ENCODE results near the gene UBE2E2. TPM values are rescaled to one million over a fixed set of nuclear protein-coding genes. Genes with fewer than 3 reads are reported as not detected.

UBE2E2 gene
- total RNA-seq, 1 donor from 2014 or later = 89.8 TPM

DNA sequence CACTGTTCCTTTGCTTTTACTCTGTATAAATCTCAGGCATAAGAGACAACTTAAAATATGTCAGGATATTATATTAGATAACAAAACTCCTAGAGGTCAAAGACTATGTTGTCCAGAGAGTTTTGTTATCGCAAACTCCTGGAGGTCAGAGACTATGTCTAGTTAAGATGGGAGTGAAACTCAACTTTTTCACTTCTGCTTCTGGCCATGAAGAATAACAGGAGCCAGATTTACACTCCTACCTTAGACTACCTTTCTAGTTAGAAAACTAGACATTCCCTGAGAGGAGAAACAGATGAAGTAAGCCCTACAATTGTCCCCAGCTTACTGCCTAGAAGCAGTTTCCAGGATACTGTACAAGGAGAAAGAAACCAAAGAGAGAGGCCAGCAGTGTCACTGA lies 347.3 kb downstream of the UBE2E2 start:
- TF ChIP-seq EZH2phosphoT487 (IDR thresholded peaks at IDR 0.05) (no peak), EZH2 (IDR thresholded peaks at IDR 0.05) (no peak)
- TF ChIP-seq, protein P1, sequence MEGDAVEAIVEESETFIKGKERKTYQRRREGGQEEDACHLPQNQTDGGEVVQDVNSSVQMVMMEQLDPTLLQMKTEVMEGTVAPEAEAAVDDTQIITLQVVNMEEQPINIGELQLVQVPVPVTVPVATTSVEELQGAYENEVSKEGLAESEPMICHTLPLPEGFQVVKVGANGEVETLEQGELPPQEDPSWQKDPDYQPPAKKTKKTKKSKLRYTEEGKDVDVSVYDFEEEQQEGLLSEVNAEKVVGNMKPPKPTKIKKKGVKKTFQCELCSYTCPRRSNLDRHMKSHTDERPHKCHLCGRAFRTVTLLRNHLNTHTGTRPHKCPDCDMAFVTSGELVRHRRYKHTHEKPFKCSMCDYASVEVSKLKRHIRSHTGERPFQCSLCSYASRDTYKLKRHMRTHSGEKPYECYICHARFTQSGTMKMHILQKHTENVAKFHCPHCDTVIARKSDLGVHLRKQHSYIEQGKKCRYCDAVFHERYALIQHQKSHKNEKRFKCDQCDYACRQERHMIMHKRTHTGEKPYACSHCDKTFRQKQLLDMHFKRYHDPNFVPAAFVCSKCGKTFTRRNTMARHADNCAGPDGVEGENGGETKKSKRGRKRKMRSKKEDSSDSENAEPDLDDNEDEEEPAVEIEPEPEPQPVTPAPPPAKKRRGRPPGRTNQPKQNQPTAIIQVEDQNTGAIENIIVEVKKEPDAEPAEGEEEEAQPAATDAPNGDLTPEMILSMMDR (IDR thresholded peaks at IDR 0.05) = no peak
- peaks cover 18% of the 10 kb centered on the region for H3K4me1 Mint-ChIP-seq
- no peak overlapping the region for H3K4me3 Mint-ChIP-seq
- H3K27me3 ChIP-seq = no peaks in the 10 kb centered on the region
- DNase-seq (ENCODE audit: low spot score) = no peak
- H3K9me3 Mint-ChIP-seq = no peaks in the 10 kb centered on the region
- no peak overlapping the region for H2AFZ ChIP-seq (replicated peaks)
- no peak overlapping the region for H3K9ac ChIP-seq
- peaks cover 27% of the 10 kb centered on the region for H3K4me1 ChIP-seq
- no peaks in the 10 kb centered on the region for H3K36me3 Mint-ChIP-seq
- H3K9me3 ChIP-seq (ENCODE audit: low read depth) = no peaks in the 10 kb centered on the region
- H4K20me1 ChIP-seq (ENCODE audit: low read depth) = no peaks in the 10 kb centered on the region
- H3K4me3 ChIP-seq = no peak overlapping the region
- no peaks in the 10 kb centered on the region for H3K79me2 ChIP-seq (ENCODE audit: low read depth)
- no peak overlapping the region for H3K4me2 ChIP-seq
- H3K27ac Mint-ChIP-seq = no peak overlapping the region
- peaks cover 9% of the 10 kb centered on the region for H3F3A ChIP-seq (ENCODE audit: low read depth)
- H3K27me3 Mint-ChIP-seq (ENCODE audit: insufficient read depth, low read depth) = no peaks in the 10 kb centered on the region
- no peak overlapping the region for H3K27ac ChIP-seq
- H3K36me3 ChIP-seq = no peaks in the 10 kb centered on the region

- peaks cover 27% of the 10 kb centered on the region for H3K4me1 ChIP-seq
- Mint-ChIP-seq H3K4me3 (no peak overlapping the region), H3K4me1 (peaks cover 14% of the 10 kb centered on the region), H3K9me3 (no peaks in the 10 kb centered on the region), H3K27ac (no peak overlapping the region), H3K27me3 (ENCODE audit: insufficient read depth, low read depth) (no peaks in the 10 kb centered on the region), H3K36me3 (no peaks in the 10 kb centered on the region)
- no peak overlapping the region for H2AFZ ChIP-seq (replicated peaks)
- H3K9ac ChIP-seq = no peak overlapping the region
- no peak overlapping the region for H3K27ac ChIP-seq
- DNase-seq (ENCODE audit: low spot score) = no peak
- peaks cover 9% of the 10 kb centered on the region for H3F3A ChIP-seq (ENCODE audit: low read depth)
- no peaks in the 10 kb centered on the region for H3K79me2 ChIP-seq (ENCODE audit: low read depth)
- no peaks in the 10 kb centered on the region for H4K20me1 ChIP-seq (ENCODE audit: low read depth)
- no peaks in the 10 kb centered on the region for H3K27me3 ChIP-seq
- H3K4me2 ChIP-seq = no peak overlapping the region
- TF ChIP-seq EZH2phosphoT487 (IDR thresholded peaks at IDR 0.05) = no peak
- H3K9me3 ChIP-seq (ENCODE audit: low read depth) = no peaks in the 10 kb centered on the region
- no peaks in the 10 kb centered on the region for H3K36me3 ChIP-seq
- H3K4me3 ChIP-seq = no peak overlapping the region
Measured at GRCh38 chr3:23552506-23552905, 349.4 kb downstream of the UBE2E2 start.

DNA sequence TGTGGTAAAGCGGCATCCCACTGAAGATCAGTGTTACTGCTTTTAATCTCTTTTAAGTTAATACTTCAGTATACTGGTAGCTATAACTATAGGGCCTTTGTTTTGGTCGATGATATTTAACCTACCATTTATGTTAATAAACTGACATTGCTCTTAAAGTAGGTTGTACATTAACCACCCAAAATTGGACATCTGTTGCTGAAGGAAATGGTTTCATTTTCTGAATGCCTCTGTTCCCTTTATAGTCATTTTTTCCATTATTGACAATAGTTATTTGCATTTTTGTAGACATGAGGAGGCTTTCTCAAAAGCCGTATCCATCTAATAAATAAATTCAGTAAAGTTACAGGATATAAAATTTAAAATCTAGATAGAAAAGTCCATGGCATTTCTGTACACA lies 350.2 kb downstream of the UBE2E2 start:
- peaks cover 9% of the 10 kb centered on the region for H3F3A ChIP-seq (ENCODE audit: low read depth)
- Mint-ChIP-seq H3K4me1 (peaks cover 6% of the 10 kb centered on the region), H3K36me3 (peaks cover 2% of the 10 kb centered on the region), H3K27ac (no peak overlapping the region), H3K4me3 (no peak overlapping the region), H3K27me3 (ENCODE audit: insufficient read depth, low read depth) (no peaks in the 10 kb centered on the region), H3K9me3 (no peaks in the 10 kb centered on the region)
- H3K4me2 ChIP-seq = no peak overlapping the region
- H3K4me1 ChIP-seq = peaks cover 27% of the 10 kb centered on the region
- no peaks in the 10 kb centered on the region for H3K27me3 ChIP-seq
- no peak overlapping the region for H3K9ac ChIP-seq
- H3K4me3 ChIP-seq = no peak overlapping the region
- no peak overlapping the region for H2AFZ ChIP-seq (replicated peaks)
- no peaks in the 10 kb centered on the region for H4K20me1 ChIP-seq (ENCODE audit: low read depth)
- H3K27ac ChIP-seq = no peak overlapping the region
- H3K36me3 ChIP-seq = no peaks in the 10 kb centered on the region
- no peak for DNase-seq (ENCODE audit: low spot score)
- TF ChIP-seq EZH2phosphoT487 (IDR thresholded peaks at IDR 0.05) = no peak
- TF ChIP-seq, protein P1 (IDR thresholded peaks at IDR 0.05) = no peak
- TF ChIP-seq EZH2 (IDR thresholded peaks at IDR 0.05) = no peak
- H3K9me3 ChIP-seq (ENCODE audit: low read depth) = no peaks in the 10 kb centered on the region
- no peaks in the 10 kb centered on the region for H3K79me2 ChIP-seq (ENCODE audit: low read depth)

GRCh38 chr3:23565041-23565775 lies 362.1 kb downstream of the UBE2E2 start:
- no peak overlapping the region for H2AFZ ChIP-seq (replicated peaks)
- TF ChIP-seq EZH2phosphoT487 (IDR thresholded peaks at IDR 0.05) = no peak
- TF ChIP-seq EZH2 (IDR thresholded peaks at IDR 0.05) = no peak
- TF ChIP-seq, protein P1 (IDR thresholded peaks at IDR 0.05) = no peak
- H3F3A ChIP-seq (ENCODE audit: low read depth) = peaks cover 25% of the 10 kb centered on the region
- H3K9me3 Mint-ChIP-seq = peaks cover 3% of the 10 kb centered on the region
- H3K27ac ChIP-seq = peak overlapping the region; percentile 92
- no peaks in the 10 kb centered on the region for H4K20me1 ChIP-seq (ENCODE audit: low read depth)
- H3K27me3 ChIP-seq = no peaks in the 10 kb centered on the region
- H3K4me2 ChIP-seq = peak overlapping the region; percentile 62
- no peaks in the 10 kb centered on the region for H3K79me2 ChIP-seq (ENCODE audit: low read depth)
- peaks cover 4% of the 10 kb centered on the region for H3K27me3 Mint-ChIP-seq (ENCODE audit: insufficient read depth, low read depth)
- H3K27ac Mint-ChIP-seq = peak overlapping the region; percentile 62
- no peaks in the 10 kb centered on the region for H3K9me3 ChIP-seq (ENCODE audit: low read depth)
- peaks cover 24% of the 10 kb centered on the region for H3K4me1 Mint-ChIP-seq
- DNase-seq (ENCODE audit: low spot score) = peak; percentile 74
- peaks cover 32% of the 10 kb centered on the region for H3K4me1 ChIP-seq
- H3K9ac ChIP-seq = no peak overlapping the region
- no peak overlapping the region for H3K4me3 ChIP-seq
- peak overlapping the region; percentile 49 for H3K4me3 Mint-ChIP-seq
- H3K36me3 Mint-ChIP-seq = no peaks in the 10 kb centered on the region
- H3K36me3 ChIP-seq = no peaks in the 10 kb centered on the region
